Smooth muscle cell (in vitro differentiated cells): ENCODE results near the gene AQP2. TPM values are rescaled to one million over a fixed set of nuclear protein-coding genes. Genes with fewer than 3 reads are reported as not detected.

Experiments used
- DNase-seq: peaks from one replicate; lab custom pipeline; 2025; ENCODE audit not compliant: unreplicated experiment; lab: John Stamatoyannopoulos, UW
- H2AFZ ChIP-seq: fragments of 200-600 bp; sonication (generic); 2 replicates; pipeline ENCODE4 v1.6.0; 2016; ENCODE audit warnings: antibody characterized with exemption, low read depth, mild to moderate bottlenecking
- H3F3A ChIP-seq: fragments of 200-600 bp; sonication (generic); 2 replicates; pipeline ENCODE4 v1.6.0; 2017; ENCODE audit warnings: antibody characterized with exemption, low read depth
- H3K27ac ChIP-seq: fragments of 200-600 bp; sonication (generic); 2 replicates; pipeline ENCODE4 v1.5.1; 2016; ENCODE audit warnings: low read depth, mild to moderate bottlenecking
- H3K27me3 ChIP-seq: fragments of 200-600 bp; sonication (generic); 2 replicates; pipeline ENCODE4 v1.6.1; 2016; ENCODE audit warnings: low read depth, mild to moderate bottlenecking
- H3K36me3 ChIP-seq: fragments of 200-600 bp; sonication (generic); 2 replicates; pipeline ENCODE4 v1.5.1; 2016; ENCODE audit warnings: low read depth
- H3K4me1 ChIP-seq: fragments of 200-600 bp; sonication (generic); 2 replicates; pipeline ENCODE4 v1.5.1; 2016; ENCODE audit warnings: low read depth
- H3K4me2 ChIP-seq: fragments of 200-600 bp; sonication (generic); 2 replicates; pipeline ENCODE4 v1.6.0; 2016; ENCODE audit warnings: mild to moderate bottlenecking
- H3K4me3 ChIP-seq: fragments of 200-600 bp; sonication (generic); 2 replicates; pipeline ENCODE4 v1.5.1; 2016; ENCODE audit warnings: mild to moderate bottlenecking
- H3K79me2 ChIP-seq: fragments of 200-600 bp; sonication (generic); 2 replicates; pipeline ENCODE4 v1.6.0; 2016; ENCODE audit warnings: low read depth, mild to moderate bottlenecking
- H3K9ac ChIP-seq: fragments of 200-600 bp; sonication (generic); 2 replicates; pipeline ENCODE4 v1.6.0; 2016; ENCODE audit warnings: low read depth
- H3K9me3 ChIP-seq: fragments of 200-600 bp; sonication (generic); replicated peaks from 2 replicates; pipeline ENCODE4 v1.5.1; 2016; ENCODE audit warnings: low read depth
- H4K20me1 ChIP-seq: fragments of 200-600 bp; sonication (generic); 2 replicates; pipeline ENCODE4 v1.6.0; 2016; ENCODE audit warnings: low read depth
- WGBS: methylation state at CpG from one replicate; pipeline ENCODE4 v1.1.7; 2016; ENCODE audit warnings: low lambda C conversion rate; 5-methylcytosine and 5-hydroxymethylcytosine counted together
- polyA plus RNA-seq: library from polyadenylated mRNA; unstranded; fragments of >200 nt; fragmentation: Nextera tagmentation; extraction: Ambion mirVana; gene quantifications from 2 replicates; pipeline ENCODE4 v1.2.1, GENCODE V29; 2016
- total RNA-seq: library from RNA; depleted of rRNA; stranded (reverse); fragments of >200 nt; gene quantifications from 2 replicates; pipeline ENCODE4 v1.2.3, GENCODE V29; 2014
- TF ChIP-seq, protein P1 (sequence below): fragments of 200-600 bp; sonication (generic); IDR thresholded peaks from 2 replicates; pipeline ENCODE4 v1.5.1; 2017; ENCODE audit warnings: borderline replicate concordance, mild to moderate bottlenecking, antibody characterized with exemption; ENCODE audit not compliant: insufficient read depth, poor library complexity, severe bottlenecking

AQP2 gene
- total and polyA plus RNA-seq, 2 experiments from 2014 or later = 0.13 to 0.14 TPM

DNA sequence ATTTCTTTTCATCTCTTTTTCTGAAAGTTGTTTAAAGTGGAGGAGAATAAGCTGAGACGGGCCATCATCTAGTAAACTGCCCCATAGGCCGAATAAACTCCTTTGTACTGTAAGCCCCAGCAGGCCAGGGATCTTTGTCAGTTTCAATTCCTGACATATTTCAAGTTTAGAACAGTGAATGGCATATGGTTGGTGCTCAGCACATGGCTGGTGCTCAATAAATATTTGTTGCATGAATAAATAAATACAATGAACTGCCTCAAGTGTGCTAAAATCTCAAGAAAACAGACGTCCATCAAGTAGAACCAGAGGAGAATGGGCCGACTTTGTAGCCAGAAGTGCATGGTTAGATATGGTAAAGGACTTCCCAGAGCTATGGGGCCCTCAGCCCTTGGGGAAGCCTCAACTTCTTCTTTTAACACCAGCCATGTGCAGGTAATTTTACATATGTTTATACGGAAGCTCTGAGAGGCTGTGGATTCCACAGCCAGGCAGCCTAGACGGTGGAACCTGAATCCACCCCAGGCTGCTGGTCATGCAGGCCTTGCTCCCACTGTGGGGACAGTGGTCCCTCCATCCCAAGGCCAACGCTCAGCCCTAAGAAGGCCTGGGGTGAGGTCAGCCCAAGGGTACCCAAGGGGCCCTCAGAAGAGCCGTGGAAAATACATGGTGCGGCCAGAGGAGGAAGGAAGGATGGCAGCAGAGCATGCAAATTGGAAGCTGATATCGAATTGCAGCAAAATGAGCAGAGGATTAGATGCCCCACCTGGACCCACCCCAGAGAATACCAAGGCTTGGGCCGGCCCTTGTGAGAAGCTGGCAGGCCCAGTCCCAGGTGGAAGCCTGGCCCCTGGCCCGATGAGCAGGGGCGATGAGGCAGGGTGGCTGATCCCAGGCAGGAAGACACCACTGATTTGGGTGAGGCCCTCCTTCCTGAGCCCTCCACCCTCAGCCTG lies 8.7 kb upstream of the AQP2 start:
- no peaks in the 10 kb centered on the region for H3K79me2 ChIP-seq
- H2AFZ ChIP-seq = no peak overlapping the region
- TF ChIP-seq, protein P1, sequence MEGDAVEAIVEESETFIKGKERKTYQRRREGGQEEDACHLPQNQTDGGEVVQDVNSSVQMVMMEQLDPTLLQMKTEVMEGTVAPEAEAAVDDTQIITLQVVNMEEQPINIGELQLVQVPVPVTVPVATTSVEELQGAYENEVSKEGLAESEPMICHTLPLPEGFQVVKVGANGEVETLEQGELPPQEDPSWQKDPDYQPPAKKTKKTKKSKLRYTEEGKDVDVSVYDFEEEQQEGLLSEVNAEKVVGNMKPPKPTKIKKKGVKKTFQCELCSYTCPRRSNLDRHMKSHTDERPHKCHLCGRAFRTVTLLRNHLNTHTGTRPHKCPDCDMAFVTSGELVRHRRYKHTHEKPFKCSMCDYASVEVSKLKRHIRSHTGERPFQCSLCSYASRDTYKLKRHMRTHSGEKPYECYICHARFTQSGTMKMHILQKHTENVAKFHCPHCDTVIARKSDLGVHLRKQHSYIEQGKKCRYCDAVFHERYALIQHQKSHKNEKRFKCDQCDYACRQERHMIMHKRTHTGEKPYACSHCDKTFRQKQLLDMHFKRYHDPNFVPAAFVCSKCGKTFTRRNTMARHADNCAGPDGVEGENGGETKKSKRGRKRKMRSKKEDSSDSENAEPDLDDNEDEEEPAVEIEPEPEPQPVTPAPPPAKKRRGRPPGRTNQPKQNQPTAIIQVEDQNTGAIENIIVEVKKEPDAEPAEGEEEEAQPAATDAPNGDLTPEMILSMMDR = no peak
- no peak overlapping the region for H3K4me2 ChIP-seq
- H4K20me1 ChIP-seq = no peaks in the 10 kb centered on the region
- H3K4me1 ChIP-seq = peaks cover 4% of the 10 kb centered on the region
- H3K9me3 ChIP-seq = no peaks in the 10 kb centered on the region
- DNase-seq = no peak
- H3K9ac ChIP-seq = no peak overlapping the region
- no peak overlapping the region for H3K27ac ChIP-seq
- WGBS = 93% methylated on average over 13 of the region's 13 CpGs
- no peaks in the 10 kb centered on the region for H3K27me3 ChIP-seq
- H3K4me3 ChIP-seq = no peak overlapping the region
- no peaks in the 10 kb centered on the region for H3K36me3 ChIP-seq
- H3F3A ChIP-seq = no peaks in the 10 kb centered on the region

DNA sequence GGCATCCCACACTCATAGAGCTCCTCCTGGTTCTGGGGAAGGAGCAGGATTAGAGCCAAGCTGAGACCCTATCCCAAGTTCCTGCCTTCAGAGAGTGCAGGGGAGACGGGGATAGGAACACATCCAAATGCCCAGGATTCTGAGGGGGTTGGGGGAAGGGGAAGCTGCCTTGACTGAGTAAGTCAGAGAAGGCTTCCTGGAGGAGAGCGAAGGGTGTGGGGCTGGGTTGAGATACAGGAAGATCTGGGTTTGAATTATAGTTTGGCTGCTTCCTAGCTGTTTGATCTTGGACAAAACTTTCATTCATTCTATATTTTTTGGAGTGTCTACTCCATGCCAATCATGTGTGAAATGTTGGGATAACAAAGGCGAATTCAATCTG lies 8.0 kb upstream of the AQP2 start:
- no peak for DNase-seq
- 91% methylated on average over 3 of the region's 3 CpGs for WGBS
- H3K4me1 ChIP-seq = peaks cover 4% of the 10 kb centered on the region
- TF ChIP-seq, protein P1 = no peak
- no peaks in the 10 kb centered on the region for H4K20me1 ChIP-seq
- no peak overlapping the region for H3K9ac ChIP-seq
- no peaks in the 10 kb centered on the region for H3K79me2 ChIP-seq
- no peak overlapping the region for H2AFZ ChIP-seq
- no peak overlapping the region for H3K27ac ChIP-seq
- no peaks in the 10 kb centered on the region for H3K9me3 ChIP-seq
- no peak overlapping the region for H3K4me3 ChIP-seq
- no peaks in the 10 kb centered on the region for H3F3A ChIP-seq
- no peak overlapping the region for H3K4me2 ChIP-seq
- no peaks in the 10 kb centered on the region for H3K27me3 ChIP-seq
- no peaks in the 10 kb centered on the region for H3K36me3 ChIP-seq

DNA sequence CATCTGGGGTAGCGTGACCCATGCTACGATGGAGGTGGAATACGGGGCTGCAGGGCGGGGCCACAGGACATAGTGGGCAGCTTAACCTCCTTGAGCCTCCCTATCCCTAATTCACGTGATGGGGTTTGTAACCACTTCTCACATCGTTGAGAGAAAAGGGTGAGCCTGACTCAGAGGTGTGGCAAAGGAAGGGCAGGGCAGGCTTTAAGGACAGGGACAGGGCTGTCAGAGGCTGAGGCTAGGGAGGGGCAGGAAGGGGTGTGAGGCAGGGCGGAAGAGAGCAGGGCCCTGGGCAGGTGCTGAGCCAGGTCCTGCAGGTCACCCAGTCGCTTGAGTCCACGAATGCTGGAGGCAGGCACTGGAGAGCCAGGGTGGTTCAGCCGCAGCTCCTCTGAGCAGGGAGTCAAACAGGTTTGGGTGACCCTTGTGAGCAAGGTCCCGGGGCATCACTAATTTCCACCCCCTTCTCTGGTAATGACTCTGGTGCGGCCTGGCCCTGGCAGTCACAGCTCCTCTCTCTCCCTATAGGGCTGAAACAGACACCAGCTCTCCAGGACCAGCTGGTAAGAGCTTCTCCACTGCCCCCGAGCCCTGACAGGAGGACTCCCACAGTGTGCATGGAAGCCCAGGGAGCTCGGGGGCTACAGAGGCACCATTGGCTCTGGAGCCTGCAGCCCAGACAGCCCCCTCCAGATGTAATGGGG lies 7.5 kb upstream of the AQP2 start:
- Histone ChIP-seq H3K9me3 (no peaks in the 10 kb centered on the region), H2AFZ (no peak overlapping the region), H3K4me3 (no peak overlapping the region), H3K27me3 (no peaks in the 10 kb centered on the region), H3K9ac (no peak overlapping the region), H3K36me3 (no peaks in the 10 kb centered on the region), H3K27ac (no peak overlapping the region), H3K4me2 (no peak overlapping the region), H3K79me2 (no peaks in the 10 kb centered on the region), H4K20me1 (no peaks in the 10 kb centered on the region), H3F3A (no peaks in the 10 kb centered on the region), H3K4me1 (peaks cover 4% of the 10 kb centered on the region)
- no peak for DNase-seq
- TF ChIP-seq, protein P1 = no peak
- WGBS = 79% methylated on average over 14 of the region's 14 CpGs
